Keratinocyte (primary cell): ENCODE measurements around the gene MCTP2.

Source experiments
- CTCF ChIP-seq, 3 experiments: IDR thresholded peaks in 1 of 3; conservative IDR thresholded peaks in 1 of 3; optimal IDR thresholded peaks in 1 of 3; 2 replicates in 2 of 3; 3 replicates in 1 of 3; pipeline versions ENCODE3 to v1.5.1; 2011; ENCODE audit warnings: low read length in 3 of 3, mild to moderate bottlenecking in 3 of 3, moderate library complexity in 2 of 3, control low read depth in 1 of 3, inconsistent platforms in 1 of 3; ENCODE audit not compliant: insufficient read depth in 2 of 3; ENCODE audit errors: extremely low read depth in 1 of 3
- EZH2 ChIP-seq: IDR thresholded peaks from one replicate; pipeline ENCODE4 v1.6.1; 2012; ENCODE audit warnings: inconsistent platforms, mild to moderate bottlenecking, low read length, moderate library complexity

GRCh38 chr15:94411846-94412245 lies 180.5 kb downstream of the MCTP2 start:
- TF ChIP-seq CTCF (optimal IDR thresholded peaks at IDR 0.05 in 1 of 3, IDR thresholded peaks at IDR 0.05 in 1 of 3, conservative IDR thresholded peaks at IDR 0.05 in 1 of 3; ENCODE audit: extremely low read depth in 1 of 3, insufficient read depth in 2 of 3, low read length in 3 of 3) (no peak), EZH2 (no peak)
